GM12873 (cell line): ENCODE data around the gene DIPK1B.

Source experiments
- TF ChIP-seq, protein P1 (sequence below): IDR thresholded peaks from 2 replicates; pipeline ENCODE4 v1.5.1; 2012; ENCODE audit warnings: low read depth, mild to moderate bottlenecking, moderate library complexity, low read length, control low read depth; ENCODE audit not compliant: insufficient read depth; ENCODE audit errors: missing control alignments

The DIPK1B gene

DNA sequence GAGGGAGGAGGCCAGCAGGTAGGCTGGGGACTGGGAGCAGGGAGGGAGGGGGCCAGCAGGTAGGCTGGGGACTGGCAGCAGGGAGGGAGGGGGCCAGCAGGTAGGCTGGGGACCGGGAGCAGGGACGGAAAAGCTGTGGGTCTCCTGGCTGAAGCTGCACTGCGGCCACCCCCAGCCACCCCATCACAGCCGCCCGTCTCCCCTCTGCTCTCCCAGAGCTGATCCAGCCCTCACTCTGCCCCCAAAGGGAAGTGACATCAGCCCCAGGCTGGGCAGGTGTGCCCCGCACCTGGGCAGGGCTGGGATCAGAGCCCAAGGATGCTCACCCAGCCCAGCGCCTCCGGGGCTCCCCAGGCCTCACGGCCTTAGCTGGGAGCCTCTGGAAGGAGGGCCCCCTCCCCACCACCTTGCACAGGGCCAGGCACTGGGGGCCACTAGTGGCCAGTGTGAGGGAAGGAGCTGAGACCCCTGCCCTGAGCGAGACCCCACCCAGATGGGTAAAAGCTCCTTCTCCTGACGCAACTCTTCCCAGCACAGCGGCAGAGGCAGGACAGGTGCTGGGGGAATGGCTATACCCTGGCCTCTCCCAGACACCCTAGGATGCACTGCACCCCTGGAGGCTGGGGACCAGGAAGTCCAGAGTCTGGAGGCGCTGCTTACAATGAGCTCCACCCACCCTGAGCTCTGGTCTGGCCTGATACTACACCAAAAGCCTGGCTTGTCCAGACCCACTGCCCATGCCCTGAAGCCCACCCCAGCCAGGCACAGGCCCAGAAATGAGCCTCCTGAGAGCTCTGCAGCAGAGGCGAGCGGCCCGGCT is 36.7 kb upstream of the DIPK1B start:
- TF ChIP-seq, protein P1, sequence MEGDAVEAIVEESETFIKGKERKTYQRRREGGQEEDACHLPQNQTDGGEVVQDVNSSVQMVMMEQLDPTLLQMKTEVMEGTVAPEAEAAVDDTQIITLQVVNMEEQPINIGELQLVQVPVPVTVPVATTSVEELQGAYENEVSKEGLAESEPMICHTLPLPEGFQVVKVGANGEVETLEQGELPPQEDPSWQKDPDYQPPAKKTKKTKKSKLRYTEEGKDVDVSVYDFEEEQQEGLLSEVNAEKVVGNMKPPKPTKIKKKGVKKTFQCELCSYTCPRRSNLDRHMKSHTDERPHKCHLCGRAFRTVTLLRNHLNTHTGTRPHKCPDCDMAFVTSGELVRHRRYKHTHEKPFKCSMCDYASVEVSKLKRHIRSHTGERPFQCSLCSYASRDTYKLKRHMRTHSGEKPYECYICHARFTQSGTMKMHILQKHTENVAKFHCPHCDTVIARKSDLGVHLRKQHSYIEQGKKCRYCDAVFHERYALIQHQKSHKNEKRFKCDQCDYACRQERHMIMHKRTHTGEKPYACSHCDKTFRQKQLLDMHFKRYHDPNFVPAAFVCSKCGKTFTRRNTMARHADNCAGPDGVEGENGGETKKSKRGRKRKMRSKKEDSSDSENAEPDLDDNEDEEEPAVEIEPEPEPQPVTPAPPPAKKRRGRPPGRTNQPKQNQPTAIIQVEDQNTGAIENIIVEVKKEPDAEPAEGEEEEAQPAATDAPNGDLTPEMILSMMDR, result no peak

DNA sequence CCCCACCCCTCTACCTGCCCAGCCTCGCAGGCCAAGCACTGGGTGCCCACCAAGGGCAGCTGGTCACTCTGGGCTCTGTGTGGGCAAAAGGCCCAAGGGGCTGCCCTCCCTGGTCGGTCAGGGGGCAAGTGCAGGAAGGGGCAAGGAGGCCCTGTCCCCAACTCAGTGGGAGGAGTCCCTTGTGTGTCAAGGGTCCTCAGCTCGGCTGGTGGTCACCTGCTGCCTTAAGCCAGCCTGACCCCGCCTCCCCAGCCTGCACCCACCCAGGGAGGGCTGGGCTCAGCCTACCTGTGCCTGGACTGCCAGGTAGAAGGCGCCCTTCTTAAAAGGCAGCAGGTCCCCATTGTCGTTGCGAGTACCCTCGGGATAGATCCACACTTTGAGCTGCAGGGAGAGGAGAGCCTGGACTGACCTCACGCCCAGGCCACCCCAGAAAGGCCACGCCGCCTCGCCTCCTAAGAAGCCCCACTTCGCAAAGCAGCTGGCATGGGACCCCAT is 36.0 kb upstream of the DIPK1B start:
- TF ChIP-seq, protein P1, result no peak

DNA sequence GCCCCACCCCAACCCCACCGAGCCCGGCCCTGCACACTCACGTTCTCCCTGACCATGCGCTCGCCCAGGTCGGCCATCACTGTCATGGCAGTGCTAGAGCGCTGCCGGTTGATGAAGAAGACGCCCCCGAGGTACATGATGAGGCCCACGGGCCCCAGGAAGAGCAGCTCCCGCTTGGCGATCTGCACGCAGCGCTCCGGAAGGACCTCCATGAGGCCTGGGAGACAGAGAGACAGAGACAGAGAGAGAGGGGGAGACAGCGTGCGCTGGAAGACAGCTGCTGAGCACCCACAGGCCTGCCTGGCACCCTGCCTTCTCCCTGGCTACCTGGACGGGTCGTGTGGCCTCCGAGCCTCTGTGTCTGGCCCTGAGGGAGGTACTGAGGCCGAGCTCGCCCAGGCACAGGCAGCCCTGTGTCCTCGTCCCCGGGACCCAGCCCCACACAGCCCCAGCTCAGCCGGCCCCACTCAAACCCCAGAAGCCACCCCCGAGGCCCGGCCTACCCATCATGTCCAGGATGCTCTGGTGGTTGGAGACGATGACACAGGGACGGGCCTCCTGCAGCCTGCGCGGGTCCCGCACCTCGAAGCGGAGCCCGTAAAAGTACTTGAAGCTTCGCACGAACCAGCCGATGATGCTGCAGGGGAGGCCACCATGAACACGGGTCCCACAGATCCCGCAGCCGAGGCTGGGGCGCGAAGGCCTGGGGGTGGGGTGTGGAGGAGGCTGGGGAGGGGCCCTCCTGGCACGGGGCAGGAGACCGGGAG is 35.3 kb upstream of the DIPK1B start:
- TF ChIP-seq, protein P1, result no peak

DNA sequence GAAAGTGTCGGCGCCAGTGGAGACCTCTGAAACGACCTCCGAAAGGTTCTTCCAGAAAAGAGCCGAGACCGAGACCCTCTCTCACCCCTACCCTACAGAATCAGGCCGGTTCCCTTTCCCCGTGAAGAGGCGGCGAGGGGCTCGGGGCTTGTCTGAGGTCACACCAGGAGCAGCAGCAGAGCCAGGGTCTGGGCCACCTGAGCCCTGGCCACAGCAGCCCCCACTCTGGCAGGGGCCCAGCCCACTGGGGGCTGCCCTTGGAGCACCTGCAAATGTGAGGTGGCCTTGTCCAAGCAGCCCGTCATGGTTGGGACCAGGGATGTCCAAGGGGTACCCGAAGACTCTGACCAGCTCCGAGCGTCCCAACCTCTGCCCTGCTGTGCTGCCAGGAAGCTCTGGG is 34.3 kb upstream of the DIPK1B start:
- TF ChIP-seq, protein P1, result no peak

DNA sequence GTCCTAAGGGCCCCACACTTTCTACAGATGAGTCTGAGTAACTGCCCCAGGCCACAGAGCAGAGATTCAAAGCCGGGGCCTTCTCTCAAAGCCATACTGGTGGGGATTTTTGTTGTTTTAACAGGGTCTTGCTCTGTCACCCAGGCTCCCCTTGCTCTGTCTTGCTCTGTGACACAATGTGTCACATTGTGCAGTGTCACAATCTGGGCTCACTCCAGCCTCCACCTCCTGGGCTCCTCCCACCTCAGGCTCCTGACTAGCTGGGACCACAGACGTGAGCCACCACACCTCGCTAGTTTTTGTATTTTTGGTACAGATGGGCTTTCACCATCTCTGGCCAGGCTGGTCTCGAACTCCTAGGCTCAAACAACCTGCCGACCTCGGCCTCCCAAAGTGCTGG is 33.7 kb upstream of the DIPK1B start:
- TF ChIP-seq, protein P1, result no peak

DNA sequence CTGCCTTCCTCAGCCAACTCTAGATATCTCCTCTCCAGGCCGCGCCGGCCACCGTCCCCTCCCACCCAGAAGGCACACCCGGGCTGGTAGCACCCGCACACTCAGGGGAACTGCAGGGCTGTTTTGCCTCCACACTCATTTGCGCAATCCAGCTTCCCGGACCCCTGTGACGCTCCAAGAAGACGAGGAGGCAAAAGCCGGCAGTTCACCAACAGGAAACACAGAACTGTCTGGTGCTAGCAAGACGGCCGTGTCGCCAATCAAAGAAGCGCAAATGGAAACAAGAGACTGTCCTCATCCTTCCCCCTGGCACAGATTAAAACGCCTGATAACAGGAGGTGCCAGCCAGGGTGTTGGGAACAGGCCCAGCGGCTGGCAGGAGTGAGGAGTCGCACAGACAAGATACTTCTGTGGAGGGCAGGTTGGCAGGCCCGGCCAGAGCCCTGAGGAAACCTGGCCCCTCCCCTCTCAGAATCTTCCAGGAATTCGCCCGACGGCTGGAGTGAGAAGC is 32.9 kb upstream of the DIPK1B start:
- TF ChIP-seq, protein P1, result no peak

DNA sequence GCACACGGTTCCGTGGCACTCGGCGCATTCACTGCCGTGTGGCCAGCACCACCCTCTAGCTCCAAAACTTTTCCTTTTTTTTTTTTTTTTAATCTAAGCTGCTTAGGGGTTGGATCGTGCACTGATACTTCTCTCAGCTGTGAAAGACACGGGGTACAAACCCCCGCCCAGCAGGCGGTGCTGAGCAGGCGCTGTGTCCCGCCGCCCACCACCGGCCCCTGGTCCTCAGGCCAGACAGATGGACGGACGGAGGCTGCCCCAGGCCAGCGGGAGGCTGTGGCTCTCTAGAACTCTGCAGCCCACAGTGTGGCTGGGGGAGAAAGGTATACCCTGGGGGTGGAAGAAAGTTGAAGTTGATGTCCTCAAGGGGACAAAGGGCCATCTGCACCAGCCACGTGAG is 31.3 kb upstream of the DIPK1B start:
- TF ChIP-seq, protein P1, result no peak
